22Rv1 (cell line): ENCODE data around the gene SETBP1.

Experiments
- H3K27ac ChIP-seq: fragments of 450-650 bp; 2 replicates; pipeline ENCODE4 v1.5.1; 2017
- CTCF ChIP-seq: fragments of 450-650 bp; IDR thresholded peaks from 2 replicates; pipeline ENCODE4 v1.5.1; 2017; ENCODE audit warnings: mild to moderate bottlenecking
- ZFX ChIP-seq: fragments of 450-650 bp; IDR thresholded peaks from 2 replicates; pipeline ENCODE4 v1.6.1; 2017; ENCODE audit warnings: antibody characterized with exemption, borderline replicate concordance

SETBP1 gene

GRCh38 chr18:44979748-44980147 is 299.1 kb downstream of the SETBP1 start:
- no peak overlapping the region for H3K27ac ChIP-seq
- TF ChIP-seq ZFX (no peak), CTCF (no peak)

- TF ChIP-seq ZFX (no peak), CTCF (no peak)
- no peak overlapping the region for H3K27ac ChIP-seq
These were observed 300.4 kb downstream of the SETBP1 start for GRCh38 chr18:44981121-44981520.

GRCh38 chr18:44986933-44987332 is 306.2 kb downstream of the SETBP1 start:
- TF ChIP-seq ZFX (no peak), CTCF (no peak)
- no peak overlapping the region for H3K27ac ChIP-seq

GRCh38 chr18:44987371-44987770 is 306.7 kb downstream of the SETBP1 start:
- no peak for TF ChIP-seq CTCF
- TF ChIP-seq ZFX, result no peak
- H3K27ac ChIP-seq, result no peak overlapping the region

GRCh38 chr18:44988821-44989587 is 308.3 kb downstream of the SETBP1 start:
- TF ChIP-seq ZFX, result no peak
- TF ChIP-seq CTCF, result no peak
- H3K27ac ChIP-seq, result no peak overlapping the region

- H3K27ac ChIP-seq, result no peak overlapping the region
- TF ChIP-seq CTCF, result no peak
- no peak for TF ChIP-seq ZFX
These were observed 315.6 kb downstream of the SETBP1 start for GRCh38 chr18:44996261-44996660.

GRCh38 chr18:44997174-44997573 is 316.5 kb downstream of the SETBP1 start:
- TF ChIP-seq ZFX, result no peak
- TF ChIP-seq CTCF, result no peak
- no peak overlapping the region for H3K27ac ChIP-seq
